ENCODE data around the gene STAT5A. TPM values are rescaled to one million over a fixed set of nuclear protein-coding genes. Genes with fewer than 3 reads are reported as not detected.

Gene STAT5A
- total and polyA plus RNA-seq, 7 donors, result 8.1 to 31.5 (median 17.3) TPM

GRCh38 chr17:42329025-42329976 lies 41.0 kb downstream of the STAT5A start:
- intact Hi-C loops (cut with DNase I), result no loop called here
- 28 to 37% (median 33%) methylated on average over 11 of the region's 11 CpGs for WGBS, 3 donors
- TF ChIP-seq CTCF (IDR thresholded peaks at IDR 0.05), result no peak

GRCh38 chr17:42333053-42333452 lies 44.8 kb downstream of the STAT5A start:
- intact Hi-C loops (cut with DNase I), result no loop called here
- WGBS, 3 donors, result 50 to 74% (median 67%) methylated on average over 1 of the region's 1 CpG
- peaks cover 19% of the 10 kb centered on the region for H3K4me1 ChIP-seq
- no peak overlapping the region for H3K4me3 ChIP-seq
- DNase-seq, result no peak
- no peaks in the 10 kb centered on the region for H3K27me3 ChIP-seq (ENCODE audit: insufficient read depth in 3 of 3, low read length in 2 of 3)
- no peaks in the 10 kb centered on the region for H3K9me3 ChIP-seq
- no peak overlapping the region for H3K27ac ChIP-seq
- TF ChIP-seq CTCF (IDR thresholded peaks at IDR 0.05), result no peak
- peaks cover 28 to 97% of the 10 kb centered on the region in 2 donors for H3K36me3 ChIP-seq (ENCODE audit: insufficient read depth in 1 of 2, low read depth in 1 of 2)
- no peak for ATAC-seq

More at GRCh38 chr17:42329025-42329976, 41.0 kb downstream of the STAT5A start:
- peaks cover 20 to 100% of the 10 kb centered on the region in 2 donors for H3K36me3 ChIP-seq (ENCODE audit: insufficient read depth in 1 of 2, low read depth in 1 of 2)
- no peak overlapping the region for H3K4me3 ChIP-seq
- DNase-seq (no peak), ATAC-seq (peak in 3 of 4 donors; percentile 38 to 60 (median 57))
- H3K27me3 ChIP-seq (ENCODE audit: insufficient read depth in 3 of 3, low read length in 2 of 3), result no peaks in the 10 kb centered on the region
- H3K27ac ChIP-seq, result peak overlapping the region; percentile 56
- H3K9me3 ChIP-seq, result no peaks in the 10 kb centered on the region
- H3K4me1 ChIP-seq, result peaks cover 19% of the 10 kb centered on the region

- peaks cover 23 to 95% of the 10 kb centered on the region in 2 donors for H3K36me3 ChIP-seq (ENCODE audit: insufficient read depth in 1 of 2, low read depth in 1 of 2)
- no peaks in the 10 kb centered on the region for H3K27me3 ChIP-seq (ENCODE audit: insufficient read depth in 3 of 3, low read length in 2 of 3)
- H3K27ac ChIP-seq, result no peak overlapping the region
- ATAC-seq, result no peak
- no peak for DNase-seq
- no peaks in the 10 kb centered on the region for H3K9me3 ChIP-seq
- no peak for TF ChIP-seq CTCF (IDR thresholded peaks at IDR 0.05)
- no peak overlapping the region for H3K4me3 ChIP-seq
- 74 to 86% (median 76%) methylated on average over 3 of the region's 3 CpGs for WGBS, 3 donors
- peaks cover 4% of the 10 kb centered on the region for H3K4me1 ChIP-seq
- intact Hi-C loops (cut with DNase I), result no loop called here
Observed at GRCh38 chr17:42334677-42335076, 46.4 kb downstream of the STAT5A start.

- ATAC-seq (no peak), DNase-seq (no peak)
- H3K27me3 ChIP-seq (ENCODE audit: insufficient read depth in 3 of 3, low read length in 2 of 3), result no peaks in the 10 kb centered on the region
- intact Hi-C loops (cut with DNase I), result no loop called here
- no peak overlapping the region for H3K27ac ChIP-seq
- H3K9me3 ChIP-seq, result no peaks in the 10 kb centered on the region
- no peak overlapping the region for H3K4me3 ChIP-seq
- no peaks in the 10 kb centered on the region for H3K4me1 ChIP-seq
- peaks cover 27 to 95% of the 10 kb centered on the region in 2 donors for H3K36me3 ChIP-seq (ENCODE audit: insufficient read depth in 1 of 2, low read depth in 1 of 2)
- TF ChIP-seq CTCF (IDR thresholded peaks at IDR 0.05), result no peak
- WGBS, 3 donors, result 73 to 78% (median 75%) methylated on average over 15 of the region's 15 CpGs
Observed at GRCh38 chr17:42337442-42337841, 49.1 kb downstream of the STAT5A start.
